Sigmoid colon (tissue), 7 donors: Measurements from ENCODE around the gene ACE. TPM values are rescaled to one million over a fixed set of nuclear protein-coding genes. Genes with fewer than 3 reads are reported as not detected.

Experiments used
- DNase-seq: peaks from one replicate; pipeline ENCODE4 v3.0.0-alpha.2; 2019
- H3K27ac ChIP-seq, 4 donors: fragments of 200-600 bp; sonication (generic); one replicate each; pipeline ENCODE4 v1.5.1; 2016 to 2019; ENCODE audit warnings: mild to moderate bottlenecking in 1 of 4
- H3K27me3 ChIP-seq, 3 donors: fragments of 200-600 bp; sonication (generic); one replicate each; pipeline ENCODE4 v1.5.1; 2019; ENCODE audit warnings: mild to moderate bottlenecking in 1 of 3
- H3K36me3 ChIP-seq, 4 donors: fragments of 200-600 bp; sonication (generic); one replicate each; pipeline ENCODE4 v1.5.1; 2016 to 2019
- H3K4me1 ChIP-seq, 4 donors: fragments of 200-600 bp; sonication (generic); one replicate each; pipeline ENCODE4 v1.5.1; 2017 to 2019
- H3K4me3 ChIP-seq, 4 donors: fragments of 200-600 bp; sonication (generic); one replicate each; pipeline ENCODE4 v1.5.1; 2017 to 2019; ENCODE audit warnings: mild to moderate bottlenecking in 2 of 4, moderate library complexity in 1 of 4
- H3K9me3 ChIP-seq, 4 donors: fragments of 200-600 bp in 3 of 4; sonication (generic) in 3 of 4; one replicate each; pipeline versions ENCODE4 v1.5.1 to v1.6.1; 2013 to 2019
- CTCF ChIP-seq, 4 experiments: fragments of 450-650 bp in 3 of 4; fragments of 200-600 bp in 1 of 4; IDR thresholded peaks; one replicate each; pipeline ENCODE4 v1.5.1; 2016 to 2019; ENCODE audit warnings: antibody characterized with exemption in 4 of 4, mild to moderate bottlenecking in 3 of 4, moderate library complexity in 2 of 4
- EP300 ChIP-seq, 4 donors: sonication (generic); formaldehyde crosslinking; IDR thresholded peaks; one replicate each; pipeline ENCODE4 v1.6.1; 2017; ENCODE audit warnings: antibody characterized with exemption in 4 of 4
- POLR2A ChIP-seq, 2 donors: fragments of 450-650 bp; IDR thresholded peaks; one replicate each; pipeline ENCODE4 v1.6.1; 2016; ENCODE audit warnings: antibody characterized with exemption in 2 of 2, mild to moderate bottlenecking in 2 of 2, moderate library complexity in 2 of 2
- POLR2AphosphoS5 ChIP-seq, 4 donors: sonication (generic); formaldehyde crosslinking; IDR thresholded peaks; one replicate each; pipeline ENCODE4 v1.6.1; 2017; ENCODE audit warnings: antibody characterized with exemption in 4 of 4
- WGBS, 2 donors: extraction: QIAGEN DNeasy Blood & Tissue Kit; methylation state at CpG; one replicate each; pipeline ENCODE4 v1.1.7; 2013; 5-methylcytosine and 5-hydroxymethylcytosine counted together
- intact Hi-C: fragments of 100-400 bp; cut with DNase I; formaldehyde crosslinking; loops from one replicate; pipeline ENCODE4 v1.15.1; 2023
- polyA plus RNA-seq, 3 donors: library from polyadenylated mRNA; stranded (reverse); fragments of 200-250 nt; gene quantifications; one replicate each; pipeline ENCODE4 v1.2.3, GENCODE V29; 2013
- total RNA-seq, 4 donors: library from RNA; depleted of rRNA; stranded (reverse); fragments of >200 nt; gene quantifications; one replicate each; pipeline ENCODE4 v1.1.0, GENCODE V29; 2016
- donor health status: healthy with polysubstance abuse.
- donor health status: Bipolar disorder and iron deficiency.
- donor health status: healthy.

The ACE gene
- total and polyA plus RNA-seq, 7 donors: 1.4 to 24.9 (median 2.5) TPM

- WGBS, 2 donors: 95 to 96% methylated on average over 16 of the region's 16 CpGs
- Histone ChIP-seq H3K27ac (no peak overlapping the region), H3K27me3 (peaks cover 5 to 30% (median 9%) of the 10 kb centered on the region in 3 donors), H3K4me3 (no peak overlapping the region), H3K36me3 (no peaks in the 10 kb centered on the region), H3K9me3 (no peaks in the 10 kb centered on the region), H3K4me1 (peaks cover 0 to 1% (median under 1%) of the 10 kb centered on the region in 4 donors)
- no peak for DNase-seq
- TF ChIP-seq POLR2AphosphoS5 (IDR thresholded peaks at IDR 0.05): no peak
- no peak for TF ChIP-seq CTCF (IDR thresholded peaks at IDR 0.05)
- TF ChIP-seq POLR2A (IDR thresholded peaks at IDR 0.05): no peak
- TF ChIP-seq EP300 (IDR thresholded peaks at IDR 0.05): no peak
- intact Hi-C loops: no loop called here
These were observed 7.1 kb downstream of the ACE start for GRCh38 chr17:63483655-63484575.

GRCh38 chr17:63486317-63487013 lies 9.6 kb downstream of the ACE start:
- Histone ChIP-seq H3K9me3 (no peaks in the 10 kb centered on the region), H3K36me3 (no peaks in the 10 kb centered on the region), H3K4me3 (no peak overlapping the region), H3K27me3 (peaks cover 0 to 5% (median under 1%) of the 10 kb centered on the region in 3 donors), H3K4me1 (no peaks in the 10 kb centered on the region), H3K27ac (no peak overlapping the region)
- intact Hi-C loops: no loop called here
- no peak for DNase-seq
- WGBS, 2 donors: 71 to 82% methylated on average over 12 of the region's 12 CpGs
- TF ChIP-seq POLR2AphosphoS5 (IDR thresholded peaks at IDR 0.05) (no peak), POLR2A (IDR thresholded peaks at IDR 0.05) (no peak), EP300 (IDR thresholded peaks at IDR 0.05) (no peak), CTCF (IDR thresholded peaks at IDR 0.05) (no peak)

GRCh38 chr17:63487014-63487339 lies 10.1 kb downstream of the ACE start:
- Histone ChIP-seq H3K36me3 (no peaks in the 10 kb centered on the region), H3K4me3 (no peak overlapping the region)
- 90 to 93% methylated on average over 11 of the region's 11 CpGs for WGBS, 2 donors

GRCh38 chr17:63488851-63489250 lies 12.0 kb downstream of the ACE start:
- DNase-seq: no peak
- 88 to 96% methylated on average over 10 of the region's 10 CpGs for WGBS, 2 donors
- no peaks in the 10 kb centered on the region for H3K9me3 ChIP-seq
- H3K27ac ChIP-seq: no peak overlapping the region
- no peaks in the 10 kb centered on the region for H3K27me3 ChIP-seq
- intact Hi-C loops: no loop called here
- H3K4me1 ChIP-seq: no peaks in the 10 kb centered on the region
- H3K4me3 ChIP-seq: no peak overlapping the region
- H3K36me3 ChIP-seq: no peaks in the 10 kb centered on the region
- TF ChIP-seq POLR2A (IDR thresholded peaks at IDR 0.05) (no peak), CTCF (IDR thresholded peaks at IDR 0.05) (no peak), POLR2AphosphoS5 (IDR thresholded peaks at IDR 0.05) (no peak), EP300 (IDR thresholded peaks at IDR 0.05) (no peak)

More at GRCh38 chr17:63487014-63487339, 10.1 kb downstream of the ACE start:
- TF ChIP-seq CTCF (IDR thresholded peaks at IDR 0.05) (no peak), EP300 (IDR thresholded peaks at IDR 0.05) (no peak), POLR2A (IDR thresholded peaks at IDR 0.05) (no peak), POLR2AphosphoS5 (IDR thresholded peaks at IDR 0.05) (no peak)
- H3K27me3 ChIP-seq: no peaks in the 10 kb centered on the region
- no peak overlapping the region for H3K27ac ChIP-seq
- intact Hi-C loops: no loop called here
- no peak for DNase-seq
- no peaks in the 10 kb centered on the region for H3K4me1 ChIP-seq
- H3K9me3 ChIP-seq: no peaks in the 10 kb centered on the region
